Vagina (tissue), 2 donors: ENCODE results near the gene RBM44. TPM values are rescaled to one million over a fixed set of nuclear protein-coding genes. Genes with fewer than 3 reads are reported as not detected.
"Not testable (repeated sequence)": the region's sequence is repeated elsewhere in the genome, so short reads cannot be mapped to it uniquely, and the experiment has no call there.

Experiments used
- DNase-seq, 2 donors: peaks; one replicate each; pipeline ENCODE4 v3.0.0-alpha.2; 2017; ENCODE audit errors: extremely low spot score in 2 of 2
- H3K27ac ChIP-seq: fragments of 200-600 bp; sonication (generic); one replicate; pipeline ENCODE4 v1.5.1; 2019
- H3K27me3 ChIP-seq: fragments of 200-600 bp; sonication (generic); one replicate; pipeline ENCODE4 v1.5.1; 2019
- H3K36me3 ChIP-seq, 2 donors: fragments of 200-600 bp; sonication (generic); one replicate each; pipeline ENCODE4 v1.5.1; 2017 to 2019
- H3K4me1 ChIP-seq: fragments of 200-600 bp; sonication (generic); one replicate; pipeline ENCODE4 v1.5.1; 2019
- H3K4me3 ChIP-seq, 2 donors: fragments of 200-600 bp; sonication (generic); 1 replicate in 1 of 2; 2 replicates in 1 of 2; pipeline ENCODE4 v1.5.1; 2016 to 2019
- H3K9me3 ChIP-seq: fragments of 200-600 bp; sonication (generic); one replicate; pipeline ENCODE4 v1.5.1; 2019
- CTCF ChIP-seq, 3 experiments: fragments of 450-650 bp in 2 of 3; fragments of 200-600 bp in 1 of 3; sonication (generic) in 1 of 3; IDR thresholded peaks; one replicate each; pipeline ENCODE4 v1.5.1; 2017 to 2019; ENCODE audit warnings: antibody characterized with exemption in 3 of 3, mild to moderate bottlenecking in 2 of 3, moderate library complexity in 2 of 3
- POLR2A ChIP-seq, 2 donors: fragments of 450-650 bp; IDR thresholded peaks; one replicate each; pipeline ENCODE4 v1.6.1; 2017; ENCODE audit warnings: antibody characterized with exemption in 2 of 2, mild to moderate bottlenecking in 2 of 2, moderate library complexity in 2 of 2
- POLR2AphosphoS5 ChIP-seq, 2 donors: sonication (generic); formaldehyde crosslinking; IDR thresholded peaks; one replicate each; pipeline ENCODE4 v1.9.0; 2017; ENCODE audit warnings: antibody characterized with exemption in 2 of 2, mild to moderate bottlenecking in 2 of 2, low read depth in 1 of 2; ENCODE audit not compliant: insufficient read depth in 1 of 2
- intact Hi-C: fragments of 100-400 bp; cut with DNase I; formaldehyde crosslinking; loops from one replicate; pipeline ENCODE4 v1.15.1; 2023
- total RNA-seq: library from RNA; depleted of rRNA; stranded (reverse); fragments of >200 nt; gene quantifications from one replicate; pipeline ENCODE4 v1.2.3, GENCODE V29; 2016

RBM44 gene
- total RNA-seq = 0.98 TPM

- Histone ChIP-seq H3K36me3 (no peaks in the 10 kb centered on the region), H3K4me3 (no peak within 1 kb of the TSS), H3K27me3 (no peaks in the 10 kb centered on the region), H3K4me1 (no peaks in the 10 kb centered on the region), H3K9me3 (no peaks in the 10 kb centered on the region), H3K27ac (no peak within 1 kb of the TSS)
- TF ChIP-seq CTCF (IDR thresholded peaks at IDR 0.05) (no peak), POLR2AphosphoS5 (IDR thresholded peaks at IDR 0.05; ENCODE audit: insufficient read depth in 1 of 2, low read depth in 1 of 2) (no peak), POLR2A (IDR thresholded peaks at IDR 0.05) (no peak)
- no peak for DNase-seq
- intact Hi-C loops = no loop called here
These were observed at the start of gene RBM44 for GRCh38 chr2:237798236-237799059. TSS of gene RBM44 (plus strand) at chr2:237798779. CDS start at chr2:237813610, 14,831 bp downstream.

GRCh38 chr2:237749002-237749401 lies 49.6 kb upstream of the RBM44 start:
- peaks cover 0 to 46% of the 10 kb centered on the region in 2 donors for H3K36me3 ChIP-seq
- H3K27ac ChIP-seq = no peak overlapping the region
- intact Hi-C loops = loop anchor here (5.0 to 10.0 kb wide), 2 partner anchors 167 to 234 kb away; no protein-coding TSS in a partner anchor
- H3K9me3 ChIP-seq = no peaks in the 10 kb centered on the region
- H3K27me3 ChIP-seq = no peaks in the 10 kb centered on the region
- no peak for DNase-seq
- no peak overlapping the region for H3K4me3 ChIP-seq
- no peak for TF ChIP-seq CTCF (IDR thresholded peaks at IDR 0.05)
- no peak for TF ChIP-seq POLR2A (IDR thresholded peaks at IDR 0.05)
- TF ChIP-seq POLR2AphosphoS5 (IDR thresholded peaks at IDR 0.05; ENCODE audit: insufficient read depth in 1 of 2, low read depth in 1 of 2) = no peak
- peaks cover 10% of the 10 kb centered on the region for H3K4me1 ChIP-seq

- Histone ChIP-seq H3K9me3 (no peaks in the 10 kb centered on the region), H3K27ac (no peak overlapping the region), H3K27me3 (no peaks in the 10 kb centered on the region), H3K4me1 (peaks cover under 1% of the 10 kb centered on the region), H3K36me3 (peaks cover 0 to 56% of the 10 kb centered on the region in 2 donors), H3K4me3 (no peak overlapping the region)
- no peak for DNase-seq
- intact Hi-C loops = loop anchor here (5.0 to 10.0 kb wide), 2 partner anchors 168 to 235 kb away; no protein-coding TSS in a partner anchor
- TF ChIP-seq CTCF (IDR thresholded peaks at IDR 0.05) = no peak
- no peak for TF ChIP-seq POLR2A (IDR thresholded peaks at IDR 0.05)
- no peak for TF ChIP-seq POLR2AphosphoS5 (IDR thresholded peaks at IDR 0.05; ENCODE audit: insufficient read depth in 1 of 2, low read depth in 1 of 2)
These were observed 48.6 kb upstream of the RBM44 start for GRCh38 chr2:237749961-237750360.

GRCh38 chr2:237750441-237750840 lies 48.1 kb upstream of the RBM44 start:
- H3K36me3 ChIP-seq = peaks cover 0 to 60% of the 10 kb centered on the region in 2 donors
- DNase-seq, intact Hi-C loops, H3K27ac ChIP-seq, H3K4me1 ChIP-seq, H3K27me3 ChIP-seq, H3K9me3 ChIP-seq, H3K4me3 ChIP-seq: not testable (repeated sequence)

GRCh38 chr2:237752761-237753165 lies 45.8 kb upstream of the RBM44 start:
- Histone ChIP-seq H3K27ac (no peak overlapping the region), H3K9me3 (no peaks in the 10 kb centered on the region), H3K36me3 (peaks cover 0 to 82% of the 10 kb centered on the region in 2 donors), H3K4me1 (no peaks in the 10 kb centered on the region), H3K4me3 (no peak overlapping the region), H3K27me3 (no peaks in the 10 kb centered on the region)
- DNase-seq = no peak
- intact Hi-C loops = no loop called here
- TF ChIP-seq POLR2A (IDR thresholded peaks at IDR 0.05) (no peak), CTCF (IDR thresholded peaks at IDR 0.05) (no peak), POLR2AphosphoS5 (IDR thresholded peaks at IDR 0.05; ENCODE audit: insufficient read depth in 1 of 2, low read depth in 1 of 2) (no peak)
